ENCODE results near the gene MAP2K3.

- TF ChIP-seq, protein P1, sequence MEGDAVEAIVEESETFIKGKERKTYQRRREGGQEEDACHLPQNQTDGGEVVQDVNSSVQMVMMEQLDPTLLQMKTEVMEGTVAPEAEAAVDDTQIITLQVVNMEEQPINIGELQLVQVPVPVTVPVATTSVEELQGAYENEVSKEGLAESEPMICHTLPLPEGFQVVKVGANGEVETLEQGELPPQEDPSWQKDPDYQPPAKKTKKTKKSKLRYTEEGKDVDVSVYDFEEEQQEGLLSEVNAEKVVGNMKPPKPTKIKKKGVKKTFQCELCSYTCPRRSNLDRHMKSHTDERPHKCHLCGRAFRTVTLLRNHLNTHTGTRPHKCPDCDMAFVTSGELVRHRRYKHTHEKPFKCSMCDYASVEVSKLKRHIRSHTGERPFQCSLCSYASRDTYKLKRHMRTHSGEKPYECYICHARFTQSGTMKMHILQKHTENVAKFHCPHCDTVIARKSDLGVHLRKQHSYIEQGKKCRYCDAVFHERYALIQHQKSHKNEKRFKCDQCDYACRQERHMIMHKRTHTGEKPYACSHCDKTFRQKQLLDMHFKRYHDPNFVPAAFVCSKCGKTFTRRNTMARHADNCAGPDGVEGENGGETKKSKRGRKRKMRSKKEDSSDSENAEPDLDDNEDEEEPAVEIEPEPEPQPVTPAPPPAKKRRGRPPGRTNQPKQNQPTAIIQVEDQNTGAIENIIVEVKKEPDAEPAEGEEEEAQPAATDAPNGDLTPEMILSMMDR (IDR thresholded peaks at IDR 0.05): no peak
- no peak for TF ChIP-seq POLR2A (IDR thresholded peaks at IDR 0.05)
These were observed 36.0 kb upstream of the MAP2K3 start for GRCh38 chr17:21248500-21248899.
